ENCODE measurements around the gene ZNF318.

GRCh38 chr6:43378631-43379030 is 9.2 kb upstream of the ZNF318 start:
- TF ChIP-seq POLR2A (IDR thresholded peaks at IDR 0.05) (no peak), CTCF (IDR thresholded peaks at IDR 0.05) (no peak)
